Omental fat pad (tissue), 4 donors: Measurements from ENCODE around the gene COL9A3. TPM values are rescaled to one million over a fixed set of nuclear protein-coding genes. Genes with fewer than 3 reads are reported as not detected.

ENCODE experiments used
- ATAC-seq: fragments of 150-250 bp; one replicate; pipeline ENCODE4 v1.9.1; 2016; ENCODE audit warnings: mild to moderate bottlenecking, moderate library complexity; ENCODE audit not compliant: low FRiP score
- DNase-seq: peaks from one replicate; pipeline ENCODE4 v3.0.0-alpha.2; 2019; ENCODE audit warnings: low spot score
- CTCF ChIP-seq, 3 donors: fragments of 450-650 bp; IDR thresholded peaks; one replicate each; pipeline ENCODE4 v1.5.1; 2016 to 2017; ENCODE audit warnings: antibody characterized with exemption in 3 of 3, mild to moderate bottlenecking in 3 of 3, moderate library complexity in 2 of 3
- total RNA-seq, 4 donors: library from RNA; depleted of rRNA; stranded (reverse); fragments of >200 nt; gene quantifications; one replicate each; pipeline ENCODE4 v1.1.0, GENCODE V29; 2016

COL9A3 gene
- total RNA-seq, 4 donors from 2014 or later: 2.3 to 6.3 (median 3.6) TPM

DNA sequence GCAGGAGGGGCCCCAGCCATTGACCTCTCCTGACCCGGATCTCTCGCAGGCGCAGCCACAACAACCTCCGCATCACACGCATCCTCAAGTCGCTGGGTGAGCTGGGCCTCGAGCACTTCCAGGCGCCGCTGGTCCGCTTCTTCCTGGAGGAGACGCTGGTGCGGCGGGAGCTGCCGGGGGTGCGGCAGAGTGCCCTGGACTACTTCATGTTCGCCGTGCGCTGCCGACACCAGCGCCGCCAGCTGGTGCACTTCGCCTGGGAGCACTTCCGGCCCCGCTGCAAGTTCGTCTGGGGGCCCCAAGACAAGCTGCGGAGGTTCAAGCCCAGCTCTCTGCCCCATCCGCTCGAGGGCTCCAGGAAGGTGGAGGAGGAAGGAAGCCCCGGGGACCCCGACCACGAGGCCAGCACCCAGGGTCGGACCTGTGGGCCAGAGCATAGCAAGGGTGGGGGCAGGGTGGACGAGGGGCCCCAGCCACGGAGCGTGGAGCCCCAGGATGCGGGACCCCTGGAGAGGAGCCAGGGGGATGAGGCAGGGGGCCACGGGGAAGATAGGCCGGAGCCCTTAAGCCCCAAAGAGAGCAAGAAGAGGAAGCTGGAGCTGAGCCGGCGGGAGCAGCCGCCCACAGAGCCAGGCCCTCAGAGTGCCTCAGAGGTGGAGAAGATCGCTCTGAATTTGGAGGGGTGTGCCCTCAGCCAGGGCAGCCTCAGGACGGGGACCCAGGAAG lies 4.5 kb upstream of the COL9A3 start:
- no peak for DNase-seq
- TF ChIP-seq CTCF (IDR thresholded peaks at IDR 0.05): no peak
- no peak for ATAC-seq

GRCh38 chr20:62812907-62813200 lies 4.0 kb upstream of the COL9A3 start:
- ATAC-seq: no peak
- no peak for DNase-seq
- no peak for TF ChIP-seq CTCF (IDR thresholded peaks at IDR 0.05)

DNA sequence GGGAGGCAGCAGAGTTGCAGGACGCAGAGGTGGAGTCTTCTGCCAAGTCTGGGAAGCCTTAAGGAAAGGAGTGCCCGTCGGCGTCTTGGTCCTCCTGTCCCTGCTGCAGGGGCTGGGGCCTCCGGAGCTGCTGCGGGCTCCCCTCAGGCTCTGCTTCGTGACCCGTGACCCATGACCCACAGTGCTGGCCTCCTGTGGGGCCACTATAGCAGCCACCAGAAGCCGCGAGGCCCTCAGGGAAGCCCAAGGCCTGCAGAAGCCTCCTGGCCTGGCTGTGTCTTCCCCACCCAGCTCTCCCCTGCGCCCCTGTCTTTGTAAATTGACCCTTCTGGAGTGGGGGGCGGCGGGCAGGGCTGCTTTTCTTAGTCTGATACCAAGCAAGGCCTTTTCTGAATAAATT lies 3.3 kb upstream of the COL9A3 start:
- TF ChIP-seq CTCF (IDR thresholded peaks at IDR 0.05): no peak
- ATAC-seq (no peak), DNase-seq (no peak)

DNA sequence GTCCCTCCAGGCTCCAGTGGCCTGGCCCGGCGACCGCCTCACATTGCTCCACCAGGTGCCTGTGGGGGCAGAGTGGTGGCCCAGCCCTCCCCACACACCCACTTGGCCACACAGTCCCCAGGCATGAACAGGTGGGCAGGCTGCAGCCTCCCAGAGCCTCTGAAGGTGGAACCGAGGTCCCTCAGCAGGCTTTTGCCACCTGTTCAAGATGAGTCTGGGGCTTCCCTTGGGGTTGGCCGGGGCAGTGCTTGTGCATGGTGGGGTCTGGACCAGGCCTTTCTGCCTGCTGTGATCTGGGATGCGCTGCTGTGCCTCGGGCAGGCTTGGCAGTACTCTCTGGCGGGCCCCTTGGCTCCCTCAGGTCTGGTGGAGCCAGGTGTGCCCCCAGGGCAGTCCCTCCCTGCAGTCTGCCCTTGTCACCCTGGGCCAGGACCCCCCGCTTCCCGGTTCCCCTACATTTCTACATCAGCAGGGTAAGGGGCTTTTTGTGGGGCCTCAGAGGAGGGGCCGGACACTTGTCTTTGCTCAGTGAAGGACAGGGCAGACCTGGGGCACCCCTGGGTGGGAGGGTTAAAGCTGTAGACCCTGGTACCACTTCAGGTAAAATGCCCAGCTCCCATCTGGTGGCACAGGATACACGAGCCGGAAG lies 2.7 kb upstream of the COL9A3 start:
- ATAC-seq (no peak), DNase-seq (no peak)
- no peak for TF ChIP-seq CTCF (IDR thresholded peaks at IDR 0.05)

DNA sequence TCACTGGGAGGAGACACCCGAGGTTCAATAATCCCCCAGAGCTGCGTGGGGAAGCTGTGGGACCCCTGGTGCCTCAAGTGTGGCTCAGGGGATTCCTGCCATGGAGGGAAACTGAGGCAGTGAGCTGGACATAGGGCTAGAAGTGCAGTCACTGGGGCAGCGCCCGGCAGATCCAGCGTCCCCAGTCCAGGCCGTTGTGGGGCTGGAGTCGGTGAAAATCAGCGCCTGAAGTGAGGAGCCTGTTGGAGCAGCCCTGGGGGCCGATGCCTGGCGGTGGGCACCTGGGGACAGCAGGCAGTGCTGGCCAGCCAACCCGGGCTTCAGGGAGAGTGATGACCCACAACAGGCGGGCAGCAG lies 2.2 kb upstream of the COL9A3 start:
- DNase-seq (no peak), ATAC-seq (no peak)
- TF ChIP-seq CTCF (IDR thresholded peaks at IDR 0.05): no peak

- DNase-seq (no peak), ATAC-seq (peak; percentile 44)
- TF ChIP-seq CTCF (IDR thresholded peaks at IDR 0.05): no peak
These were observed 1.5 kb upstream of the COL9A3 start for GRCh38 chr20:62815066-62815991.
